ENCODE results near the gene ARHGAP19.

GRCh38 chr10:97220355-97220754 is 72.1 kb downstream of the ARHGAP19 start:
- TF ChIP-seq EZH2 (IDR thresholded peaks at IDR 0.05) (no peak), POLR2AphosphoS5 (IDR thresholded peaks at IDR 0.05; ENCODE audit: borderline replicate concordance, low read depth, low read length) (no peak), FOXP2 (optimal IDR thresholded peaks at IDR 0.05; ENCODE audit: control extremely low read depth, extremely low read length, insufficient read depth) (no peak)
